ENCODE measurements around the gene MFAP3. TPM values are rescaled to one million over a fixed set of nuclear protein-coding genes. Genes with fewer than 3 reads are reported as not detected.

The MFAP3 gene
- total and polyA plus RNA-seq, 2 donors (not counting 1 experiment from before 2014, with no cell fraction given) = 4.8 to 27.1 TPM

- peak; percentile 21 for ATAC-seq (ENCODE audit: low read depth)
- Histone ChIP-seq H3K4me3 (ENCODE audit: control extremely low read depth in 1 of 5, extremely low read depth in 1 of 5, insufficient read depth in 1 of 5, low read depth in 2 of 5, low read length in 4 of 5) (no peak overlapping the region), H3K4me2 (replicated peaks; ENCODE audit: low read depth, low read length, poor library complexity, severe bottlenecking) (peak overlapping the region; percentile 17), H3K27ac (ENCODE audit: low read length in 2 of 2) (no peak overlapping the region), H3K79me2 (ENCODE audit: control insufficient read depth, insufficient read depth, low read length) (no peaks in the 10 kb centered on the region), H3K9me3 (ENCODE audit: control extremely low read depth in 1 of 3, control insufficient read depth in 2 of 3, insufficient read depth in 1 of 3, low read length in 2 of 3) (no peaks in the 10 kb centered on the region), H3K36me3 (replicated peaks in 1 of 2; ENCODE audit: control extremely low read depth in 1 of 2, control insufficient read depth in 1 of 2, extremely low read depth in 1 of 2, insufficient read depth in 2 of 2, low read length in 1 of 2) (peaks cover 0 to 16% of the 10 kb centered on the region in 2 experiments), H3K27me3 (replicated peaks in 1 of 4; ENCODE audit: control extremely low read depth in 1 of 4, control insufficient read depth in 3 of 4, insufficient read depth in 4 of 4, low read length in 3 of 4) (no peaks in the 10 kb centered on the region), H2AFZ (ENCODE audit: insufficient read depth, low read depth, low read length, poor library complexity, severe bottlenecking) (no peak overlapping the region), H4K20me1 (ENCODE audit: control insufficient read depth, insufficient read depth, low read length, poor library complexity, severe bottlenecking) (peaks cover 7% of the 10 kb centered on the region), H3K9ac (ENCODE audit: low read length) (no peak overlapping the region), H3K4me1 (ENCODE audit: control insufficient read depth in 2 of 2, insufficient read depth in 2 of 2, low read length in 2 of 2) (peaks cover 11 to 19% of the 10 kb centered on the region in 2 donors)
- H3K4me1 Mint-ChIP-seq = peaks cover 24% of the 10 kb centered on the region
- CTCF ChIA-PET = interaction anchor here (0.7 to 7.1 kb wide), 4 partner anchors 12 to 375 kb away, joined by 3 to 46 read pairs (median 4); no protein-coding TSS in a partner anchor
- no peak for DNase-seq
- H3K27me3 Mint-ChIP-seq = no peaks in the 10 kb centered on the region
- WGBS (ENCODE audit: insufficient coverage) = 72% methylated on average over 6 of the region's 10 CpGs
- POLR2A ChIA-PET = no interaction called here
- H3K9me3 Mint-ChIP-seq (ENCODE audit: insufficient read depth) = no peaks in the 10 kb centered on the region
- H3K27ac Mint-ChIP-seq = no peak overlapping the region
- H3K4me3 Mint-ChIP-seq = peak overlapping the region; percentile 4
- intact Hi-C loops (cut with micrococcal nuclease) = no loop called here
- TF ChIP-seq EZH2 (IDR thresholded peaks at IDR 0.05; ENCODE audit: borderline replicate concordance, insufficient read depth, low read depth, low read length, poor library complexity, severe bottlenecking) = no peak
These were observed 19.6 kb downstream of the MFAP3 start for GRCh38 chr5:154058055-154059038.

DNA sequence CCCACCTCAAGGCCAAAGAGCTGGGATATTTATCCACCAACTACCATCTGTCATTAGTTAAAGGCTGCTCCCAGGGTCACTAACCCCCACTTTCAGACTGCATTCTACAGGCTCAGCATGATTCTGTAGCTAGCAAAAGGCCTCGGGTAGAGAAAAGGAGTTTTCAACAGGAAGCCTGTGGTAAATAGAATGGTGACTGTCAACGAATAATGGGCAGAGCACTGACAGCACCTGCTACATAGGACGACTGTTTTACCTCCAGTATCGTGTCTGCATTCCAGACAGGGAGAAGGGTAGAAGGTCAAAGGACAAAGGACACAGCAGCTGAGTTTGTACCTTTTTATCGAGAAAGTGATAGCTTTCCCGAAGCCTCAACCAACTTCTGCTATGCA, 20.3 kb downstream of the MFAP3 start:
- intact Hi-C loops (cut with micrococcal nuclease) = no loop called here
- H3K36me3 ChIP-seq (replicated peaks in 1 of 2; ENCODE audit: control extremely low read depth in 1 of 2, control insufficient read depth in 1 of 2, extremely low read depth in 1 of 2, insufficient read depth in 2 of 2, low read length in 1 of 2) = peaks cover 0 to 9% of the 10 kb centered on the region in 2 experiments
- H3K79me2 ChIP-seq (ENCODE audit: control insufficient read depth, insufficient read depth, low read length) = no peaks in the 10 kb centered on the region
- no peak overlapping the region for H3K27ac Mint-ChIP-seq
- peak overlapping the region; percentile 17 for H3K4me2 ChIP-seq (replicated peaks; ENCODE audit: low read depth, low read length, poor library complexity, severe bottlenecking)
- peaks cover 11 to 19% of the 10 kb centered on the region in 2 donors for H3K4me1 ChIP-seq (ENCODE audit: control insufficient read depth in 2 of 2, insufficient read depth in 2 of 2, low read length in 2 of 2)
- H3K4me3 ChIP-seq (ENCODE audit: control extremely low read depth in 1 of 5, extremely low read depth in 1 of 5, insufficient read depth in 1 of 5, low read depth in 2 of 5, low read length in 4 of 5) = no peak overlapping the region
- no peak overlapping the region for H2AFZ ChIP-seq (ENCODE audit: insufficient read depth, low read depth, low read length, poor library complexity, severe bottlenecking)
- no peak overlapping the region for H3K27ac ChIP-seq (ENCODE audit: low read length in 2 of 2)
- peaks cover 7% of the 10 kb centered on the region for H4K20me1 ChIP-seq (ENCODE audit: control insufficient read depth, insufficient read depth, low read length, poor library complexity, severe bottlenecking)
- peak overlapping the region; percentile 4 for H3K4me3 Mint-ChIP-seq
- peaks cover 24% of the 10 kb centered on the region for H3K4me1 Mint-ChIP-seq
- no peak overlapping the region for H3K9ac ChIP-seq (ENCODE audit: low read length)
- no peak for DNase-seq
- no peak for TF ChIP-seq CTCF (IDR thresholded peaks at IDR 0.05)
- TF ChIP-seq EZH2 (IDR thresholded peaks at IDR 0.05; ENCODE audit: borderline replicate concordance, insufficient read depth, low read depth, low read length, poor library complexity, severe bottlenecking) = no peak
- CTCF ChIA-PET = interaction anchor here (0.7 to 7.1 kb wide), 3 partner anchors 11 to 346 kb away, joined by 3 to 46 read pairs (median 6); no protein-coding TSS in a partner anchor
- H3K27me3 ChIP-seq (replicated peaks in 1 of 4; ENCODE audit: control extremely low read depth in 1 of 4, control insufficient read depth in 3 of 4, insufficient read depth in 4 of 4, low read length in 3 of 4) = no peaks in the 10 kb centered on the region
- peak; percentile 21 for ATAC-seq (ENCODE audit: low read depth)
- 53% methylated on average over 5 of the region's 6 CpGs for WGBS (ENCODE audit: insufficient coverage)
- no peaks in the 10 kb centered on the region for H3K9me3 ChIP-seq (ENCODE audit: control extremely low read depth in 1 of 3, control insufficient read depth in 2 of 3, insufficient read depth in 1 of 3, low read length in 2 of 3)
- POLR2A ChIA-PET = no interaction called here
- no peaks in the 10 kb centered on the region for H3K9me3 Mint-ChIP-seq (ENCODE audit: insufficient read depth)
- no peaks in the 10 kb centered on the region for H3K27me3 Mint-ChIP-seq
